Neuronal stem cell (in vitro differentiated cells): ENCODE measurements around the gene SMDT1.
"Not testable (repeated sequence)": the region's sequence is repeated elsewhere in the genome, so short reads cannot be mapped to it uniquely, and the experiment has no call there.

Experiments used
- DNase-seq: peaks from one replicate; pipeline ENCODE4 v3.0.0-alpha.2; 2013; ENCODE audit warnings: low spot score
- H2AFZ ChIP-seq: one replicate; pipeline ENCODE4 v1.6.1; 2013; ENCODE audit warnings: mild to moderate bottlenecking, low read length, inconsistent platforms
- H2AK5ac ChIP-seq: 2 replicates; pipeline ENCODE4 v1.6.1; 2013; ENCODE audit warnings: low read depth, mild to moderate bottlenecking, inconsistent platforms, low read length, moderate library complexity, mixed read lengths
- H2BK120ac ChIP-seq: 2 replicates; pipeline ENCODE4 v1.6.1; 2013; ENCODE audit warnings: low read depth, mild to moderate bottlenecking, inconsistent platforms, low read length, moderate library complexity, mixed read lengths
- H2BK12ac ChIP-seq: one replicate; pipeline ENCODE4 v1.6.1; 2013; ENCODE audit warnings: low read length, inconsistent platforms
- H2BK15ac ChIP-seq: 2 replicates; pipeline ENCODE4 v1.6.1; 2013; ENCODE audit warnings: mild to moderate bottlenecking, low read length, inconsistent platforms, mixed read lengths
- H2BK5ac ChIP-seq: one replicate; pipeline ENCODE4 v1.6.1; 2013; ENCODE audit warnings: inconsistent platforms, mild to moderate bottlenecking, low read length, moderate library complexity
- H3K14ac ChIP-seq: one replicate; pipeline ENCODE4 v1.6.1; 2013; ENCODE audit warnings: low read length, inconsistent platforms
- H3K18ac ChIP-seq: 2 replicates; pipeline ENCODE4 v1.6.1; 2013; ENCODE audit warnings: low read length, inconsistent platforms
- H3K23ac ChIP-seq: 2 replicates; pipeline ENCODE4 v1.6.1; 2013; ENCODE audit warnings: low read depth, mild to moderate bottlenecking, mixed read lengths, low read length, inconsistent platforms; ENCODE audit not compliant: poor library complexity
- H3K27ac ChIP-seq: replicated peaks from 3 replicates; pipeline ENCODE4 v1.5.1; 2013; ENCODE audit warnings: low read length, inconsistent platforms
- H3K27me3 ChIP-seq, 3 experiments: 2 replicates each; pipeline ENCODE4 v1.6.1; 2013; ENCODE audit warnings: low read length in 3 of 3, mild to moderate bottlenecking in 2 of 3, inconsistent platforms in 1 of 3, low read depth in 1 of 3, mixed read lengths in 1 of 3, moderate library complexity in 1 of 3; ENCODE audit not compliant: control insufficient read depth in 3 of 3, insufficient read depth in 3 of 3
- H3K36me3 ChIP-seq, 2 donors: replicated peaks in 1 of 2; 2 replicates each; pipeline ENCODE4 v1.6.1; 2013; ENCODE audit warnings: low read length in 2 of 2; ENCODE audit not compliant: control insufficient read depth in 2 of 2, insufficient read depth in 2 of 2
- H3K4ac ChIP-seq: 2 replicates; pipeline ENCODE4 v1.6.1; 2013; ENCODE audit warnings: inconsistent platforms, mild to moderate bottlenecking, low read length, moderate library complexity
- H3K4me1 ChIP-seq, 2 donors: 1 replicate in 1 of 2; 2 replicates in 1 of 2; pipeline ENCODE4 v1.6.1; 2013; ENCODE audit warnings: low read length in 2 of 2, low read depth in 1 of 2; ENCODE audit not compliant: control insufficient read depth in 2 of 2, insufficient read depth in 1 of 2
- H3K4me2 ChIP-seq: one replicate; pipeline ENCODE4 v1.6.1; 2013; ENCODE audit warnings: mild to moderate bottlenecking, low read length, inconsistent platforms; ENCODE audit not compliant: insufficient read depth, poor library complexity, severe bottlenecking
- H3K4me3 ChIP-seq, 2 donors: 2 replicates each; pipeline ENCODE4 v1.5.1; 2013; ENCODE audit warnings: low read length in 2 of 2, mild to moderate bottlenecking in 2 of 2, inconsistent platforms in 1 of 2, moderate library complexity in 1 of 2
- H3K79me1 ChIP-seq: one replicate; pipeline ENCODE4 v1.6.1; 2013; ENCODE audit warnings: low read depth, mild to moderate bottlenecking, inconsistent platforms, low read length, moderate library complexity
- H3K9ac ChIP-seq: one replicate; pipeline ENCODE4 v1.6.1; 2013; ENCODE audit warnings: mild to moderate bottlenecking, low read depth, low read length, inconsistent platforms; ENCODE audit not compliant: poor library complexity
- H3K9me3 ChIP-seq, 2 donors: replicated peaks in 1 of 2; 2 replicates each; pipeline versions ENCODE3 to v1.6.1; 2013; ENCODE audit warnings: low read length in 2 of 2, mild to moderate bottlenecking in 2 of 2, inconsistent platforms in 1 of 2, low read depth in 1 of 2, mixed read lengths in 1 of 2, moderate library complexity in 1 of 2; ENCODE audit not compliant: control insufficient read depth in 2 of 2, insufficient read depth in 1 of 2
- H4K8ac ChIP-seq: one replicate; pipeline ENCODE4 v1.6.1; 2013; ENCODE audit warnings: low read depth, mild to moderate bottlenecking, inconsistent platforms, low read length, moderate library complexity
- H4K91ac ChIP-seq: one replicate; pipeline ENCODE4 v1.6.1; 2013; ENCODE audit warnings: low read length, low read depth, mild to moderate bottlenecking, inconsistent platforms; ENCODE audit not compliant: poor library complexity
- WGBS, 2 donors: extraction: QIAGEN DNeasy Blood & Tissue Kit; methylation state at CpG; one replicate each; pipeline ENCODE4 v1.1.7; 2013; ENCODE audit warnings: missing lambda C conversion rate in 2 of 2, mixed read lengths in 1 of 2; ENCODE audit not compliant: insufficient read length in 2 of 2, insufficient replicate concordance in 1 of 2; ENCODE audit errors: extremely low coverage in 2 of 2; 5-methylcytosine and 5-hydroxymethylcytosine counted together

The SMDT1 gene

DNA sequence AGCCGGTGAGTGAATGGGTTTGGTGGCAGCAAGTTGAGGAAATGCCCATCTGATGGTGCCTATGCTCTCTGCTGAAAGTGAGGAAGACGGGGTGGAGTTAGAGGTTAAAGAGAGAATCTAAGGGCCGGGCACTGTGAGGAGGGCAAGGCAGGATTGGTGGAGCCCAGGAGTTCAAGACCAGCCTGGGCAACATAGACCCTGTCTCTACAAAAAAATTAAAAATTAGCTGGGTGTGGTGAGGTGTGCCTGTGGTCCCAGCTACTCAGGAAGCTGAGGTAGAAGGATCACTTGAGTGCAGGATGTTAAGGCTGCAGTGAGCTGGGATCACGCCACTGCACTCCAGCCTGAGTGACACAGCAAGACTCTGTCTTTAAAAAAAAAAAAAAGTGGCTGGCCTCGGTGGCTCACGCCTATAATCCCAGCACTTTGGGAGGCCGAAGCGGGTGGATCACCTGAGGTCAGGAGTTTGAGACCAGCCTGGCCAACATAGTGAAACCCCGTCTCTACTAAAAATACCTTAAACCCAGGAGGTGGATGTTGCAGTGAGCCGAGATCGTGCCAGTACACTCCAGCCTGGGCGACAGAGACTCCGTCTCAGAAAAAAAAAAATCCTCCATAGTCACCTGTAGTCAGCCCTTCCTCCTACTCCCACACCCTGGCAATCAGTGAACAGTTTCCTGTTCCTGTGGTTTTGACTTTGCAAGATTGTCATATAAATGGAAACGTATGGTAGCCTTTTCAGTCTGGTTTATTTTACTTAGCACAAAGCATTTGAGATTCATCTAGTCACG is 40.9 kb downstream of the SMDT1 start:
- not testable (repeated sequence) for H2BK15ac ChIP-seq, H2AFZ ChIP-seq, H3K36me3 ChIP-seq, H2BK120ac ChIP-seq, H3K4me1 ChIP-seq, H3K14ac ChIP-seq, H2AK5ac ChIP-seq, DNase-seq, H3K79me1 ChIP-seq, H3K27ac ChIP-seq, H3K4ac ChIP-seq, H4K91ac ChIP-seq, H4K8ac ChIP-seq, H3K9ac ChIP-seq, H2BK5ac ChIP-seq, H3K9me3 ChIP-seq, H3K27me3 ChIP-seq, H3K4me2 ChIP-seq, H2BK12ac ChIP-seq, H3K4me3 ChIP-seq, H3K23ac ChIP-seq, H3K18ac ChIP-seq
- no CpG with 5 or more reads among the region's 15 CpGs for WGBS, 2 donors

DNA sequence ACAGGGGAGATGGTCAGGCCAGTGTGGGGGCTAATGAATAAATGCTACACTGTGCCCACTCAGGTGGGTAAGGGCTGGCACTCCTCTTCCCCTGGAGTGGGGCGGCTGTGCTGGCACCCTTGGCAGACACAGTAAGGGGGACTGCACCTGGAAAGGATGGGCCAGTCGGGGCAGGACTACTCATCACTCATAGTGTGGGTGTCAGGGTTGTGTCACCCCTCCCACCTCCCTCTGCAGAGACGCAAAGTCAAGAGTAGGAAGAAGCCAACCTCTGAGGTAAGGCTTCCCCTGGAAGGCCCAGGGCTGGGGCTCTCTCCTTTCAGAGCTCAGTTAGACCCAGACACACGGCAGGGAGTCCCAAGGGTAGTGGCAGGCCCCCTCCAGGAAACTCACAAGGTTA is 44.0 kb downstream of the SMDT1 start:
- not testable (repeated sequence) for H2BK12ac ChIP-seq, H3K9ac ChIP-seq, H2AFZ ChIP-seq, H3K4ac ChIP-seq, H3K36me3 ChIP-seq, H3K4me2 ChIP-seq, H4K91ac ChIP-seq, H3K27ac ChIP-seq, H3K14ac ChIP-seq, H3K4me1 ChIP-seq, H3K9me3 ChIP-seq, H2BK120ac ChIP-seq, H3K23ac ChIP-seq, H2BK5ac ChIP-seq, DNase-seq, H3K27me3 ChIP-seq, H2BK15ac ChIP-seq, H3K18ac ChIP-seq, H2AK5ac ChIP-seq, H3K4me3 ChIP-seq, H3K79me1 ChIP-seq, H4K8ac ChIP-seq
- no CpG with 5 or more reads among the region's 4 CpGs for WGBS, 2 donors

DNA sequence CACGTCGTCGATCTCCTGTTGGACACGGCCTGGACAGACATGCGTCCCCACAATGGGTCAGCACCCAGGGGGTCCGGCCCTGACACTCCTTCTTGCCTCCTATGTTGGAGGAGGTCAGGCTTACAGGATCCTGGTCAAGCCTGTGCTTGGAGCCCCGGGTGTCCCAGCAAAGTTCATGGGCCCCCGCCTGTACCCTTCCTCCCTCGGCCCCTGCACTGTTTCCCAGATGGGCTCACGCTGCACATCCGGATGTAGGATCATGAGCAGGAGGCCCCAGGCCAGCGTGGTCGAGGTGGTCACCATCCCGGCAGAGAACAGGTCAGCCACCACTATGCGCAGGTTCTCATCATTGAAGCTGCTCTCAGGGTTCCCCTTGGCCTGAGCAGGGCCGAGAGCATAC is 48.1 kb downstream of the SMDT1 start:
- Histone ChIP-seq H3K23ac (no peak overlapping the region), H3K79me1 (no peaks in the 10 kb centered on the region), H3K4me3 (no peak overlapping the region), H2BK5ac (no peak overlapping the region), H4K91ac (no peak overlapping the region), H3K9ac (no peak overlapping the region), H3K27me3 (no peaks in the 10 kb centered on the region), H3K9me3 (peaks cover 0 to 2% of the 10 kb centered on the region in 2 donors), H3K36me3 (no peaks in the 10 kb centered on the region), H4K8ac (no peak overlapping the region), H3K27ac (no peak overlapping the region), H2BK120ac (no peak overlapping the region), H2BK15ac (no peak overlapping the region), H3K4me1 (no peaks in the 10 kb centered on the region), H3K4ac (no peak overlapping the region), H3K14ac (no peak overlapping the region), H2AFZ (no peak overlapping the region), H2BK12ac (no peak overlapping the region), H3K4me2 (no peak overlapping the region), H2AK5ac (no peak overlapping the region), H3K18ac (no peak overlapping the region)
- DNase-seq: no peak
- WGBS, 2 donors: no CpG with 5 or more reads among the region's 16 CpGs

DNA sequence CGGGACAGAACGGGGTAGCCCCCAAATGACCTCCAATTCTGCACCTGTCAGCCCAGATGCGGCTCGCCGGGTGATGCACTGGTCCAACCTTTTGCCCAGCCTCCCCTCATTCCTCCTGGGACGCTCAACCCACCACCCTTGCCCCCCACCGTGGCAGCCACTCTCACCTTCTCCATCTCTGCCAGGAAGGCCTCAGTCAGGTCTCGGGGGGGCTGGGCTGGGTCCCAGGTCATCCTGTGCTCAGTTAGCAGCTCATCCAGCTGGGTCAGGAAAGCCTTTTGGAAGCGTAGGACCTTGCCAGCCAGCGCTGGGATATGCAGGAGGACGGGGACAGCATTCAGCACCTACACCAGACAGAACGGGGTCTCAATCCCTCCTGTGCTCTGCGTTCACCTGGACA is 48.5 kb downstream of the SMDT1 start:
- H2AK5ac ChIP-seq, DNase-seq: not testable (repeated sequence)
- no CpG with 5 or more reads among the region's 13 CpGs for WGBS, 2 donors

More for the DNA sequence above, 48.5 kb downstream of the SMDT1 start:
- H3K27ac ChIP-seq, H3K9ac ChIP-seq, H3K4me3 ChIP-seq, H4K8ac ChIP-seq, H3K14ac ChIP-seq, H2BK12ac ChIP-seq, H3K79me1 ChIP-seq, H3K4me1 ChIP-seq, H3K4me2 ChIP-seq, H2AFZ ChIP-seq, H3K23ac ChIP-seq, H3K18ac ChIP-seq, H3K36me3 ChIP-seq, H3K27me3 ChIP-seq, H2BK120ac ChIP-seq, H2BK15ac ChIP-seq, H4K91ac ChIP-seq, H3K4ac ChIP-seq, H3K9me3 ChIP-seq, H2BK5ac ChIP-seq: not testable (repeated sequence)
